MCF 10A (cell line): ENCODE data around the gene NCDN. TPM values are rescaled to one million over a fixed set of nuclear protein-coding genes. Genes with fewer than 3 reads are reported as not detected.
A peak's percentile ranks its signal among the peaks of the same experiment; 100 is the strongest.

Source experiments
- BruUV-seq: library from RNA; stranded (reverse); fragments of 400-500 nt; replicated peaks from 2 replicates; lab custom pipeline; 2021; lab: Mats Ljungman, UMichigan
- CTCF ChIA-PET: fragments of 300-600 bp; sonication (Branson Sonifier 250); formaldehyde crosslinking; extraction: SDS; loops from one replicate; lab custom pipeline; 2021; ENCODE audit warnings: antibody characterized with exemption, inconsistent platforms; lab: Yijun Ruan, JAX
- POLR2A ChIA-PET: fragments of 300-600, 350-650 bp; sonication (Branson Sonifier 250); formaldehyde crosslinking; extraction: SDS; loops from one replicate; lab custom pipeline; 2020; ENCODE audit warnings: antibody characterized with exemption, inconsistent platforms; lab: Yijun Ruan, JAX
- DNase-seq: peaks from one replicate; pipeline ENCODE4 v3.0.0-alpha.2; 2018; ENCODE audit not compliant: unreplicated experiment
- H3K27ac Mint-ChIP-seq: one replicate; pipeline ENCODE4 v1.8.0; 2022; ENCODE audit warnings: mild to moderate bottlenecking, low read depth, mixed read lengths; ENCODE audit not compliant: unreplicated experiment
- H3K27me3 Mint-ChIP-seq: one replicate; pipeline ENCODE4 v1.8.0; 2022; ENCODE audit warnings: mixed read lengths; ENCODE audit not compliant: insufficient read depth, unreplicated experiment
- H3K36me3 Mint-ChIP-seq: one replicate; pipeline ENCODE4 v1.8.0; 2022; ENCODE audit warnings: mild to moderate bottlenecking, moderate library complexity, mixed read lengths; ENCODE audit not compliant: insufficient read depth, unreplicated experiment
- H3K4me1 Mint-ChIP-seq: one replicate; pipeline ENCODE4 v1.8.0; 2022; ENCODE audit warnings: mixed read lengths; ENCODE audit not compliant: insufficient read depth, unreplicated experiment
- H3K4me3 Mint-ChIP-seq: one replicate; pipeline ENCODE4 v1.8.0; 2022; ENCODE audit warnings: mild to moderate bottlenecking, moderate library complexity, mixed read lengths; ENCODE audit not compliant: unreplicated experiment
- H3K9me3 Mint-ChIP-seq: one replicate; pipeline ENCODE4 v1.8.0; 2022; ENCODE audit warnings: mixed read lengths; ENCODE audit not compliant: unreplicated experiment
- CTCF ChIP-seq: fragments of 200-600 bp; IDR thresholded peaks from one replicate; pipeline ENCODE4 v1.8.0; 2022; ENCODE audit warnings: antibody characterized with exemption, mild to moderate bottlenecking; ENCODE audit not compliant: unreplicated experiment
- intact Hi-C: fragments of 100-400 bp; cut with micrococcal nuclease; formaldehyde crosslinking; loops from 2 replicates; pipeline ENCODE4 v1.14.1; 2022
- total RNA-seq: library from RNA; stranded (reverse); gene quantifications from 2 replicates; pipeline ENCODE4 v1.2.3, GENCODE V29; 2022

The NCDN gene
- total RNA-seq, 1 experiment from 2014 or later = 31.5 TPM

GRCh38 chr1:35564037-35564883, 6.7 kb downstream of the NCDN start:
- H3K9me3 Mint-ChIP-seq = no peaks in the 10 kb centered on the region
- DNase-seq = peak; percentile 90
- peaks cover 23% of the 10 kb centered on the region for H3K36me3 Mint-ChIP-seq
- intact Hi-C loops = loop anchor here (1.0 to 2.0 kb wide), 2 partner anchors 113 to 361 kb away; no protein-coding TSS in a partner anchor
- ChIA-PET POLR2A (interaction anchor here (0.6 to 2.4 kb wide), 4 partner anchors 8 to 155 kb away, joined by 3 to 20 read pairs (median 6); partner anchors contain the start of genes KIAA0319L and NCDN), CTCF (interaction anchor here (0.5 to 9.2 kb wide), 35 partner anchors 8 to 531 kb away, joined by 3 to 177 read pairs (median 4); no protein-coding TSS in a partner anchor)
- no peak overlapping the region for H3K4me3 Mint-ChIP-seq
- no peak overlapping the region for H3K27ac Mint-ChIP-seq
- H3K4me1 Mint-ChIP-seq = peaks cover 32% of the 10 kb centered on the region
- no peaks in the 10 kb centered on the region for H3K27me3 Mint-ChIP-seq
- BruUV-seq = no TSS peak
- peak; percentile 79 for TF ChIP-seq CTCF

- Mint-ChIP-seq H3K4me1 (peaks cover 31% of the 10 kb centered on the region), H3K27me3 (no peaks in the 10 kb centered on the region), H3K9me3 (no peaks in the 10 kb centered on the region), H3K27ac (no peak overlapping the region), H3K4me3 (no peak overlapping the region), H3K36me3 (peaks cover 23% of the 10 kb centered on the region)
- intact Hi-C loops = loop anchor here (1.0 to 5.0 kb wide), 3 partner anchors 77 to 362 kb away; partner anchors contain the start of gene PSMB2
- DNase-seq = no peak
- TF ChIP-seq CTCF = no peak
- ChIA-PET CTCF (interaction anchor here (0.6 to 9.2 kb wide), 33 partner anchors 8 to 530 kb away, joined by 3 to 177 read pairs (median 4); no protein-coding TSS in a partner anchor), POLR2A (interaction anchor here (0.6 to 2.4 kb wide), 4 partner anchors 9 to 155 kb away, joined by 3 to 20 read pairs (median 6); partner anchors contain the start of genes KIAA0319L and NCDN)
- BruUV-seq = no TSS peak
Measured at GRCh38 chr1:35564884-35565741, 7.5 kb downstream of the NCDN start.

GRCh38 chr1:35565742-35566133, 8.1 kb downstream of the NCDN start:
- intact Hi-C loops = loop anchor here (2.0 to 5.0 kb wide), 2 partner anchors 77 to 363 kb away; partner anchors contain the start of gene PSMB2
- ChIA-PET POLR2A (interaction anchor here (1.1 to 2.4 kb wide), 3 partner anchors 9 to 116 kb away, joined by 3 to 9 read pairs (median 4); partner anchors contain the start of genes KIAA0319L and NCDN), CTCF (interaction anchor here (0.6 to 9.2 kb wide), 9 partner anchors 28 to 214 kb away, joined by 3 to 177 read pairs (median 6); no protein-coding TSS in a partner anchor)
- TF ChIP-seq CTCF = no peak
- Mint-ChIP-seq H3K27me3 (no peaks in the 10 kb centered on the region), H3K4me3 (no peak overlapping the region), H3K27ac (no peak overlapping the region), H3K36me3 (peaks cover 21% of the 10 kb centered on the region), H3K4me1 (peaks cover 35% of the 10 kb centered on the region), H3K9me3 (no peaks in the 10 kb centered on the region)
- DNase-seq = no peak
- no TSS peak for BruUV-seq
